IPS-NIHi7 (cell line): Measurements from ENCODE around the gene TMEM248.
A peak's percentile ranks its signal among the peaks of the same experiment; 100 is the strongest.
"Not testable (repeated sequence)": the region's sequence is repeated elsewhere in the genome, so short reads cannot be mapped to it uniquely, and the experiment has no call there.

Experiments
- DNase-seq: peaks from one replicate; pipeline ENCODE4 v3.0.0; 2012; ENCODE audit warnings: mixed read lengths; ENCODE audit errors: extremely low spot score

TMEM248 gene

GRCh38 chr7:66908598-66908997 lies 12.4 kb upstream of the TMEM248 start:
- not testable (repeated sequence) for DNase-seq

- DNase-seq, result no peak
Measured at GRCh38 chr7:66910789-66911188, 10.2 kb upstream of the TMEM248 start.

GRCh38 chr7:66911191-66911590 lies 9.8 kb upstream of the TMEM248 start:
- DNase-seq, result not testable (repeated sequence)

- DNase-seq, result no peak
Measured at GRCh38 chr7:66912195-66912594, 8.8 kb upstream of the TMEM248 start.

GRCh38 chr7:66913118-66914037 lies 7.6 kb upstream of the TMEM248 start:
- DNase-seq, result no peak

- not testable (repeated sequence) for DNase-seq
Measured at GRCh38 chr7:66917904-66918303, 3.1 kb upstream of the TMEM248 start.

- DNase-seq, result no peak
Measured at GRCh38 chr7:66919304-66919703, 1.7 kb upstream of the TMEM248 start.

GRCh38 chr7:66919704-66920103 lies 1.3 kb upstream of the TMEM248 start:
- DNase-seq, result no peak

GRCh38 chr7:66920256-66920655 lies 769 bp upstream of the TMEM248 start:
- no peak for DNase-seq

GRCh38 chr7:66921396-66921917 lies 432 bp downstream of the TMEM248 start:
- DNase-seq, result peak; percentile 66

GRCh38 chr7:66921918-66922486 lies 977 bp downstream of the TMEM248 start:
- DNase-seq, result no peak

GRCh38 chr7:66925255-66925654 lies 4.2 kb downstream of the TMEM248 start:
- DNase-seq, result no peak

- DNase-seq, result no peak
Measured at GRCh38 chr7:66927348-66927948, 6.4 kb downstream of the TMEM248 start.

- DNase-seq, result no peak
Measured at GRCh38 chr7:66928388-66928787, 7.4 kb downstream of the TMEM248 start.

GRCh38 chr7:66929165-66929564 lies 8.1 kb downstream of the TMEM248 start:
- DNase-seq, result no peak

GRCh38 chr7:66929935-66930334 lies 8.9 kb downstream of the TMEM248 start:
- DNase-seq, result no peak

GRCh38 chr7:66930341-66930740 lies 9.3 kb downstream of the TMEM248 start:
- DNase-seq, result peak; percentile 70

GRCh38 chr7:66933469-66933868 lies 12.4 kb downstream of the TMEM248 start:
- no peak for DNase-seq

- no peak for DNase-seq
Measured at GRCh38 chr7:66937940-66938339, 16.9 kb downstream of the TMEM248 start.

GRCh38 chr7:66939325-66939724 lies 18.3 kb downstream of the TMEM248 start:
- DNase-seq, result no peak

- no peak for DNase-seq
Measured at GRCh38 chr7:66946545-66946944, 25.5 kb downstream of the TMEM248 start.

- DNase-seq, result no peak
Measured at GRCh38 chr7:66948480-66949109, 27.6 kb downstream of the TMEM248 start.
